ENCODE data around the gene AUTS2.

GRCh38 chr7:69640925-69641594 lies 42.8 kb downstream of the AUTS2 start:
- TF ChIP-seq CTCF (IDR thresholded peaks at IDR 0.05; ENCODE audit: control extremely low read depth in 1 of 3, insufficient read depth in 1 of 3, low read depth in 1 of 3, low read length in 3 of 3) (no peak), TBP (IDR thresholded peaks at IDR 0.05; ENCODE audit: low read depth, low read length) (no peak)
